ENCODE data around the gene UGT1A9.

Gene UGT1A9

GRCh38 chr2:233773854-233774253 lies 102.2 kb downstream of the UGT1A9 start:
- TF ChIP-seq CTCF (IDR thresholded peaks at IDR 0.05; ENCODE audit: low read depth, low read length, poor library complexity, severe bottlenecking), result no peak
- no peak for TF ChIP-seq EZH2phosphoT487 (IDR thresholded peaks at IDR 0.05; ENCODE audit: borderline replicate concordance, low read length)
- Histone ChIP-seq H4K20me1 (ENCODE audit: control insufficient read depth, insufficient read depth, low read depth, low read length) (no peaks in the 10 kb centered on the region), H3K9me3 (ENCODE audit: control insufficient read depth, insufficient read depth, low read length) (peaks cover 2% of the 10 kb centered on the region; the same call in 1 of the 2 replicates), H3K36me3 (ENCODE audit: control insufficient read depth, low read length) (no peaks in the 10 kb centered on the region), H3K27me3 (ENCODE audit: control insufficient read depth, low read length) (no peaks in the 10 kb centered on the region), H3K79me2 (ENCODE audit: control insufficient read depth, low read length) (no peaks in the 10 kb centered on the region), H3K4me3 (ENCODE audit: low read length) (no peak overlapping the region), H3K4me2 (ENCODE audit: low read length) (no peak overlapping the region), H3F3A (ENCODE audit: control insufficient read depth, insufficient read depth) (no peaks in the 10 kb centered on the region), H3K27ac (ENCODE audit: low read depth, low read length) (no peak overlapping the region), H3K4me1 (ENCODE audit: control insufficient read depth, low read length) (no peaks in the 10 kb centered on the region), H3K9me2 (replicated peaks; ENCODE audit: control insufficient read depth, low read length) (no peaks in the 10 kb centered on the region)

- H3K4me1 ChIP-seq (ENCODE audit: control insufficient read depth, low read length), result no peaks in the 10 kb centered on the region
- H4K20me1 ChIP-seq (ENCODE audit: control insufficient read depth, insufficient read depth, low read depth, low read length), result no peaks in the 10 kb centered on the region
- peaks cover 2% of the 10 kb centered on the region; the same call in 1 of the 2 replicates for H3K9me3 ChIP-seq (ENCODE audit: control insufficient read depth, insufficient read depth, low read length)
- no peak for TF ChIP-seq EZH2phosphoT487 (IDR thresholded peaks at IDR 0.05; ENCODE audit: borderline replicate concordance, low read length)
- no peak for TF ChIP-seq CTCF (IDR thresholded peaks at IDR 0.05; ENCODE audit: low read depth, low read length, poor library complexity, severe bottlenecking)
- H3K36me3 ChIP-seq (ENCODE audit: control insufficient read depth, low read length), result no peaks in the 10 kb centered on the region
- no peak overlapping the region for H3K4me3 ChIP-seq (ENCODE audit: low read length)
- no peaks in the 10 kb centered on the region for H3K79me2 ChIP-seq (ENCODE audit: control insufficient read depth, low read length)
- no peaks in the 10 kb centered on the region for H3F3A ChIP-seq (ENCODE audit: control insufficient read depth, insufficient read depth)
- no peak overlapping the region for H3K27ac ChIP-seq (ENCODE audit: low read depth, low read length)
- no peaks in the 10 kb centered on the region for H3K9me2 ChIP-seq (replicated peaks; ENCODE audit: control insufficient read depth, low read length)
- H3K4me2 ChIP-seq (ENCODE audit: low read length), result no peak overlapping the region
- no peaks in the 10 kb centered on the region for H3K27me3 ChIP-seq (ENCODE audit: control insufficient read depth, low read length)
Measured at GRCh38 chr2:233775414-233775813, 103.7 kb downstream of the UGT1A9 start.

- peaks cover 2% of the 10 kb centered on the region; the same call in 1 of the 2 replicates for H3K9me3 ChIP-seq (ENCODE audit: control insufficient read depth, insufficient read depth, low read length)
- H3K4me2 ChIP-seq (ENCODE audit: low read length), result no peak within 1 kb of the TSS
- H4K20me1 ChIP-seq (ENCODE audit: control insufficient read depth, insufficient read depth, low read depth, low read length), result no peaks in the 10 kb centered on the region
- no peak within 1 kb of the TSS for H3K4me3 ChIP-seq (ENCODE audit: low read length)
- no peaks in the 10 kb centered on the region for H3K79me2 ChIP-seq (ENCODE audit: control insufficient read depth, low read length)
- H3F3A ChIP-seq (ENCODE audit: control insufficient read depth, insufficient read depth), result no peaks in the 10 kb centered on the region
- H3K27ac ChIP-seq (ENCODE audit: low read depth, low read length), result no peak within 1 kb of the TSS
- H3K36me3 ChIP-seq (ENCODE audit: control insufficient read depth, low read length), result no peaks in the 10 kb centered on the region
- TF ChIP-seq EZH2phosphoT487 (IDR thresholded peaks at IDR 0.05; ENCODE audit: borderline replicate concordance, low read length) (no peak), CTCF (IDR thresholded peaks at IDR 0.05; ENCODE audit: low read depth, low read length, poor library complexity, severe bottlenecking) (no peak)
- H3K27me3 ChIP-seq (ENCODE audit: control insufficient read depth, low read length), result 0 out of 2 replicates have a peak, but pooled peaks cover 2% of the 10 kb centered on the region
- no peaks in the 10 kb centered on the region for H3K9me2 ChIP-seq (replicated peaks; ENCODE audit: control insufficient read depth, low read length)
- H3K4me1 ChIP-seq (ENCODE audit: control insufficient read depth, low read length), result no peaks in the 10 kb centered on the region
Measured at GRCh38 chr2:233778030-233778429, 106.3 kb downstream of the UGT1A9 start, which contains the start of gene MROH2A. MROH2A (plus strand) TSS chr2:233778330; CDS start chr2:233779359, 1,029 bp downstream.
